Activated CD8-positive, alpha-beta T cell treated with anti-CD3 and anti-CD28 coated beads for 36 hours (primary cell): ENCODE measurements around the gene RNU2-63P. TPM values are rescaled to one million over a fixed set of nuclear protein-coding genes. Genes with fewer than 3 reads are reported as not detected.

Experiments
- ATAC-seq: fragments of 200-7000 bp; cut with Tn5 transposase; one replicate; pipeline ENCODE4 v1.10.0; 2021; ENCODE audit warnings: mild to moderate bottlenecking, moderate library complexity
- CTCF ChIA-PET: fragments of 350-600 bp; sonication (Branson Sonifier 250); formaldehyde crosslinking; loops from one replicate; lab custom pipeline; 2021; ENCODE audit warnings: antibody characterized with exemption; lab: Charles Lee
- POLR2A ChIA-PET: fragments of 350-600 bp; sonication (Branson Sonifier 250); formaldehyde crosslinking; loops from one replicate; lab custom pipeline; 2021; ENCODE audit warnings: antibody characterized with exemption; lab: Charles Lee
- DNase-seq: peaks from one replicate; pipeline ENCODE4 v3.0.0-alpha.2; 2020
- H3K27ac Mint-ChIP-seq: one replicate; pipeline ENCODE4 v1.8.0; 2021; ENCODE audit warnings: mild to moderate bottlenecking, mixed read lengths
- H3K27me3 Mint-ChIP-seq: one replicate; pipeline ENCODE4 v1.8.0; 2021; ENCODE audit warnings: mixed read lengths
- H3K36me3 Mint-ChIP-seq: one replicate; pipeline ENCODE4 v1.8.0; 2021; ENCODE audit warnings: low read depth, mixed read lengths
- H3K4me1 Mint-ChIP-seq: one replicate; pipeline ENCODE4 v1.8.0; 2021; ENCODE audit warnings: low read depth, mixed read lengths
- H3K4me3 Mint-ChIP-seq: one replicate; pipeline ENCODE4 v1.8.0; 2021; ENCODE audit warnings: mild to moderate bottlenecking, moderate library complexity, mixed read lengths
- H3K9me3 Mint-ChIP-seq: one replicate; pipeline ENCODE4 v1.8.0; 2021; ENCODE audit warnings: mixed read lengths
- intact Hi-C: fragments of 100-400 bp; cut with micrococcal nuclease; formaldehyde crosslinking; loops from one replicate; pipeline ENCODE4 v1.10.0; 2022
- total RNA-seq, 2 experiments: library from RNA; stranded (reverse); gene quantifications; one replicate each; pipeline ENCODE4 v1.2.3, GENCODE V29; 2021
- TF ChIP-seq, protein P1 (sequence below): fragments of 200-600 bp; IDR thresholded peaks from one replicate; pipeline ENCODE4 v1.8.0; 2022; ENCODE audit warnings: antibody characterized with exemption, mild to moderate bottlenecking

Gene RNU2-63P
- total RNA-seq, 2 experiments from 2014 or later: 6.0 to 7.6 TPM

DNA sequence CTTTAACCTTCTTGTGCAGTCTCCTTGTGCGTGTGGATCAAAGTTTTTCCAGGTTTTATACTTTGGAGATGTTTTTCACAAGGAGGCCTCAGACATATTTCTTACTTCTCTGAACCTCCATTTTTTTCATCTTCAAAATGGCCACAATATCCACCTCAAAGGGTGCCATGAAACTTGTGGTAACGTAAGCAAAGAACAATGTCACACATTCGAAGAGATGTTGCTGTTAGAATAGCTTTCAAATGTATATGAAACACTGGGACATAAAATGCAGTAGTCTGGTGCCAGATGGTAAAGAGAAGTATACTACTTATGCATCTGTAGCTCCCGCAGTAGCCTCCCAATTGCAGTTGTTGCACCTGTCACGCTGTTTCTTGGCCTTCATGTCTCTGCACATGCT lies 41.8 kb upstream of the RNU2-63P start:
- no peaks in the 10 kb centered on the region for H3K27me3 Mint-ChIP-seq
- intact Hi-C loops: loop anchor here (5.0 kb wide), 1 partner anchor 41 kb away; the partner anchor contains the start of gene RNU2-63P
- TF ChIP-seq, protein P1, sequence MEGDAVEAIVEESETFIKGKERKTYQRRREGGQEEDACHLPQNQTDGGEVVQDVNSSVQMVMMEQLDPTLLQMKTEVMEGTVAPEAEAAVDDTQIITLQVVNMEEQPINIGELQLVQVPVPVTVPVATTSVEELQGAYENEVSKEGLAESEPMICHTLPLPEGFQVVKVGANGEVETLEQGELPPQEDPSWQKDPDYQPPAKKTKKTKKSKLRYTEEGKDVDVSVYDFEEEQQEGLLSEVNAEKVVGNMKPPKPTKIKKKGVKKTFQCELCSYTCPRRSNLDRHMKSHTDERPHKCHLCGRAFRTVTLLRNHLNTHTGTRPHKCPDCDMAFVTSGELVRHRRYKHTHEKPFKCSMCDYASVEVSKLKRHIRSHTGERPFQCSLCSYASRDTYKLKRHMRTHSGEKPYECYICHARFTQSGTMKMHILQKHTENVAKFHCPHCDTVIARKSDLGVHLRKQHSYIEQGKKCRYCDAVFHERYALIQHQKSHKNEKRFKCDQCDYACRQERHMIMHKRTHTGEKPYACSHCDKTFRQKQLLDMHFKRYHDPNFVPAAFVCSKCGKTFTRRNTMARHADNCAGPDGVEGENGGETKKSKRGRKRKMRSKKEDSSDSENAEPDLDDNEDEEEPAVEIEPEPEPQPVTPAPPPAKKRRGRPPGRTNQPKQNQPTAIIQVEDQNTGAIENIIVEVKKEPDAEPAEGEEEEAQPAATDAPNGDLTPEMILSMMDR: no peak
- ChIA-PET CTCF (interaction anchor here (1.0 to 5.3 kb wide), 3 partner anchors 10 to 121 kb away, joined by 3 to 193 read pairs (median 5); no protein-coding TSS in a partner anchor), POLR2A (interaction anchor here (1.3 kb wide), 1 partner anchor 42 kb away, joined by 4 read pairs; the partner anchor contains the start of gene RNU2-63P)
- DNase-seq (no peak), ATAC-seq (no peak)
- no peak overlapping the region for H3K4me3 Mint-ChIP-seq
- H3K9me3 Mint-ChIP-seq: no peaks in the 10 kb centered on the region
- H3K36me3 Mint-ChIP-seq: peaks cover 24% of the 10 kb centered on the region
- peaks cover 51% of the 10 kb centered on the region for H3K4me1 Mint-ChIP-seq
- no peak overlapping the region for H3K27ac Mint-ChIP-seq

- Mint-ChIP-seq H3K27ac (peak overlapping the region; percentile 11), H3K27me3 (no peaks in the 10 kb centered on the region), H3K4me3 (peak overlapping the region; percentile 6), H3K9me3 (no peaks in the 10 kb centered on the region), H3K36me3 (peaks cover 31% of the 10 kb centered on the region), H3K4me1 (peaks cover 57% of the 10 kb centered on the region)
- TF ChIP-seq, protein P1: no peak
- POLR2A ChIA-PET: interaction anchor here (1.3 kb wide), 1 partner anchor 10 kb away, joined by 5 read pairs; no protein-coding TSS in a partner anchor
- intact Hi-C loops: loop anchor here (5.0 kb wide), 1 partner anchor 40 kb away; the partner anchor contains the start of gene RNU2-63P
- no peak for ATAC-seq
- DNase-seq: no peak
- CTCF ChIA-PET: no interaction called here
Observed at GRCh38 chr2:88057437-88057844, 41.1 kb upstream of the RNU2-63P start.

DNA sequence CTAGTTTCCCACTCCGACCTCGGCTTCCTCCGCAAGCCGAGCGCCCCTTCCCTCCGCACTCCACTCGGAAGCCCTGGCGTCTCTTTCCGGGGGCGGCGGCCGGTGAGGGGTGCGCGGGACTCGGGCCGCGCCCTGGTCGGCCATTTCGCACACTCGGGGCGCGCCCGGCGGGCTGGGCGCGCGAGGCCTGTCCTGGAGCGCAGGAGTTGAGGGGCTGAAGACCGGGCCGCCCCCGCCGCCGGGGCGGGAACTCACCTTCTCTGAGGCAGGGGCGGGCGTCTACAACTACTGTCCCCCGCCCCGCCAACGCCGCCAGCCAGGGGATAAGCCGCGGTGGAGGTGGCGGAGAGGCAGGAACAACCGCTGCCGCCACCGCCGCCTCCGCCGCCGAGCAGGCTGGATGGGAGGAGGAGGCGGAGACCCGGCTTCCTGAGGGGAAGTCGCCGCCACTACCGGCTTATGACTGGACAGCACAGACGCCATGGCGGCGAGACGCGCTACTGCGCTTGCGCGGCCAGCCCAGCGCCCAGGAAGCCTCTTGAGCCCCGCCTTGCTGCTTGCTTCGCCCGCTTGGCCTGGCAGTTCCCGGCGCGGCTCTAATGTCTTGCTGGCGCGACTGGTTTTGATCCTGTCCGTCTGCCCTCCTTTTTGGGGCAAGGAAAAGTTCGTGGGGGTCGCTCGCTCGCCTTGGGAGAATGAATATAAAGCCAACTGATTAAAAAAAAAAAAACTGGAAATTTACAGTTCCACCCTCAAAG lies 39.2 kb upstream of the RNU2-63P start, which contains the start of gene KRCC1:
Gene KRCC1 (minus strand): TSS at position 413 of the 758 bp plus-strand sequence. CDS start 27,220 bp downstream, outside the sequence.
- peaks cover 47% of the 10 kb centered on the region for H3K36me3 Mint-ChIP-seq
- ATAC-seq (peak; percentile 90), DNase-seq (peak; percentile 94)
- intact Hi-C loops: loop anchor here (5.0 kb wide), 1 partner anchor 38 kb away; the partner anchor contains the start of gene RNU2-63P
- TF ChIP-seq, protein P1: no peak
- peak within 1 kb of the TSS; percentile 98 for H3K27ac Mint-ChIP-seq
- ChIA-PET POLR2A (interaction anchor here (1.0 to 1.9 kb wide), 2 partner anchors 9 to 39 kb away, joined by 3 to 17 read pairs; partner anchors contain the start of gene RNU2-63P), CTCF (interaction anchor here (0.8 to 1.7 kb wide), 5 partner anchors 17 to 132 kb away, joined by 3 to 6 read pairs (median 5); partner anchors contain the start of gene RNU2-63P)
- H3K9me3 Mint-ChIP-seq: no peaks in the 10 kb centered on the region
- H3K27me3 Mint-ChIP-seq: no peaks in the 10 kb centered on the region
- peak within 1 kb of the TSS; percentile 95 for H3K4me3 Mint-ChIP-seq
- peaks cover 66% of the 10 kb centered on the region for H3K4me1 Mint-ChIP-seq

DNA sequence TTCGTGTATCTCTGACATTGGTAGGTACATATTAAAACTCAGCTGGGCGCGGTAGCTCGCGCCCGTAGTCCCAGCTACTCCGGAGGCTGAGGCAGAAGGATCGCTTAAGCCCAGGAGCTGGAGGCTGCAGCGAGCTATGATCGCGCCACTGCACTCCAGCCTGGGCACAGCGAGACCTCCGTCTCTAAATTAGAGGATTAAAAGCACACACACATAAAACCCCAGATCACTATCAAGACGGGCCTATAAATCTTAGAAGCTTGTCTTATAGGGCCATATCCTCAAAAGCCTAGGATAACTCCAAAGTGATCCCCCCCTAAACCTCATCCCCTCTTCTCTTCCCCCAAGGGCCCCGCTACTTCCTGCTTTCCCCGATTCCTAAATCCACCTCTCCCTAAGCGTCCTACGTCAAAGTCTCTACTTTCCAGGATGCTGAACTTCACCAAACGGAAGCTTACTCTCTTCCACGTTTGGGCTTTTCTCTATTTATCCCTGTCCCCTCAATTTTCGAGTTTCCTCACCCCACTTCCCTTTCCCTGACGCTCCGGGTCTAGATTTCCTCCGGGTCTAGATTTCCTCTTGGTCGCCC lies 38.5 kb upstream of the RNU2-63P start:
- TF ChIP-seq, protein P1: no peak
- intact Hi-C loops: loop anchor here (5.0 kb wide), 1 partner anchor 38 kb away; the partner anchor contains the start of gene RNU2-63P
- ChIA-PET POLR2A (interaction anchor here (1.0 to 1.9 kb wide), 2 partner anchors 9 to 38 kb away, joined by 3 to 17 read pairs; partner anchors contain the start of gene RNU2-63P), CTCF (interaction anchor here (0.8 to 1.7 kb wide), 4 partner anchors 18 to 133 kb away, joined by 4 to 6 read pairs (median 5); partner anchors contain the start of gene RNU2-63P)
- Mint-ChIP-seq H3K36me3 (peaks cover 51% of the 10 kb centered on the region), H3K27me3 (no peaks in the 10 kb centered on the region), H3K4me1 (peaks cover 70% of the 10 kb centered on the region), H3K4me3 (peak overlapping the region; percentile 95), H3K9me3 (no peaks in the 10 kb centered on the region), H3K27ac (peak overlapping the region; percentile 98)
- ATAC-seq (no peak), DNase-seq (no peak)
